GM19240 (cell line): ENCODE data around the gene KRTDAP.

Source experiments
- DNase-seq: peaks from one replicate; pipeline ENCODE4 v3.0.0; 2011; ENCODE audit warnings: low spot score; ENCODE audit not compliant: insufficient read length

The KRTDAP gene

GRCh38 chr19:35455616-35456201, 34.6 kb downstream of the KRTDAP start:
- DNase-seq, result no peak

- DNase-seq, result no peak
Observed at GRCh38 chr19:35454663-35455062, 35.6 kb downstream of the KRTDAP start.

GRCh38 chr19:35451338-35452096, 38.7 kb downstream of the KRTDAP start:
- no peak for DNase-seq

- no peak for DNase-seq
Observed at GRCh38 chr19:35449359-35450043, 40.8 kb downstream of the KRTDAP start.

GRCh38 chr19:35447606-35448469, 42.4 kb downstream of the KRTDAP start, which contains the start of gene FFAR2:
TSS of gene FFAR2 (plus strand) at chr19:35448257. CDS start at chr19:35449715, 1,458 bp downstream.
- no peak for DNase-seq

- no peak for DNase-seq
Observed at GRCh38 chr19:35445826-35446593, 44.3 kb downstream of the KRTDAP start.

GRCh38 chr19:35444735-35445134, 45.5 kb downstream of the KRTDAP start:
- no peak for DNase-seq

GRCh38 chr19:35442091-35442490, 48.2 kb downstream of the KRTDAP start:
- DNase-seq, result no peak

- DNase-seq, result no peak
Observed at GRCh38 chr19:35439921-35440320, 50.3 kb downstream of the KRTDAP start.

- no peak for DNase-seq
Observed at GRCh38 chr19:35438527-35438926, 51.7 kb downstream of the KRTDAP start.

GRCh38 chr19:35438096-35438495, 52.2 kb downstream of the KRTDAP start:
- no peak for DNase-seq

GRCh38 chr19:35437406-35437951, 52.8 kb downstream of the KRTDAP start:
- no peak for DNase-seq
